NCI-H2107 (cell line): ENCODE data around the gene TRAF7.
"Not testable (repeated sequence)": the region's sequence is repeated elsewhere in the genome, so short reads cannot be mapped to it uniquely, and the experiment has no call there.

Source experiments
- DNase-seq: peaks from one replicate; lab custom pipeline; 2025; lab: John Stamatoyannopoulos, UW

Gene TRAF7

GRCh38 chr16:2155091-2155950, at the start of gene TRAF7:
TRAF7 (plus strand) TSS chr16:2155782; CDS start chr16:2163921, 8,139 bp downstream.
- DNase-seq: peak; percentile 98

- DNase-seq: not testable (repeated sequence)
Observed at GRCh38 chr16:2106211-2106610, 49.4 kb upstream of the TRAF7 start.

- DNase-seq: not testable (repeated sequence)
Observed at GRCh38 chr16:2107121-2107790, 48.3 kb upstream of the TRAF7 start.

- DNase-seq: not testable (repeated sequence)
Observed at GRCh38 chr16:2107791-2108125, 47.8 kb upstream of the TRAF7 start.

GRCh38 chr16:2108446-2109270, 46.9 kb upstream of the TRAF7 start:
- not testable (repeated sequence) for DNase-seq

GRCh38 chr16:2109271-2109580, 46.4 kb upstream of the TRAF7 start:
- not testable (repeated sequence) for DNase-seq

- DNase-seq: not testable (repeated sequence)
Observed at GRCh38 chr16:2109872-2110271, 45.7 kb upstream of the TRAF7 start.

GRCh38 chr16:2110332-2111008, 45.1 kb upstream of the TRAF7 start:
- DNase-seq: not testable (repeated sequence)

GRCh38 chr16:2111009-2111353, 44.6 kb upstream of the TRAF7 start:
- not testable (repeated sequence) for DNase-seq

- DNase-seq: not testable (repeated sequence)
Observed at GRCh38 chr16:2111412-2112335, 43.9 kb upstream of the TRAF7 start.

GRCh38 chr16:2112539-2113106, 43.0 kb upstream of the TRAF7 start:
- DNase-seq: not testable (repeated sequence)

GRCh38 chr16:2114225-2114624, 41.4 kb upstream of the TRAF7 start:
- not testable (repeated sequence) for DNase-seq

- not testable (repeated sequence) for DNase-seq
Observed at GRCh38 chr16:2114885-2115590, 40.5 kb upstream of the TRAF7 start.

GRCh38 chr16:2115591-2115973, 40.0 kb upstream of the TRAF7 start:
- DNase-seq: no peak

- not testable (repeated sequence) for DNase-seq
Observed at GRCh38 chr16:2116428-2116827, 39.2 kb upstream of the TRAF7 start.

GRCh38 chr16:2117341-2117740, 38.2 kb upstream of the TRAF7 start:
- DNase-seq: not testable (repeated sequence)

GRCh38 chr16:2117960-2118722, 37.4 kb upstream of the TRAF7 start:
- DNase-seq: not testable (repeated sequence)

GRCh38 chr16:2121325-2121724, 34.3 kb upstream of the TRAF7 start:
- DNase-seq: not testable (repeated sequence)

- DNase-seq: no peak
Observed at GRCh38 chr16:2121853-2122252, 33.7 kb upstream of the TRAF7 start.
